Left colon (tissue), 2 donors: ENCODE measurements around the gene CHODL. TPM values are rescaled to one million over a fixed set of nuclear protein-coding genes. Genes with fewer than 3 reads are reported as not detected.

Experiments
- ATAC-seq: fragments of 200-7000 bp; cut with Tn5 transposase; one replicate; pipeline ENCODE4 v1.9.1; 2020; ENCODE audit warnings: mild to moderate bottlenecking, moderate library complexity
- DNase-seq, 2 donors: peaks; one replicate each; pipeline ENCODE4 v3.0.0-alpha.2; 2020
- intact Hi-C, 2 donors: fragments of 100-400 bp; cut with DNase I in 1 of 2; cut with micrococcal nuclease in 1 of 2; formaldehyde crosslinking; loops; one replicate each; pipeline versions ENCODE4 v1.11.2 to v1.14.0; 2022; cut with DNase I, micrococcal nuclease
- total RNA-seq, 2 donors: library from RNA; stranded (reverse); fragmentation: NEBNext Ultra II Directional; extraction: Animal tissue kit (Norgen Biotek cat#: 25700); gene quantifications; one replicate each; pipeline ENCODE4 v1.2.1, GENCODE V29; 2021
- donor health status: DM: no; HTN: no; CAD: no.
- donor health status: DM: yes; HTN: yes; CAD: no.

The CHODL gene
- total RNA-seq, 2 donors from 2014 or later, result 0.46 to 0.53 TPM

DNA sequence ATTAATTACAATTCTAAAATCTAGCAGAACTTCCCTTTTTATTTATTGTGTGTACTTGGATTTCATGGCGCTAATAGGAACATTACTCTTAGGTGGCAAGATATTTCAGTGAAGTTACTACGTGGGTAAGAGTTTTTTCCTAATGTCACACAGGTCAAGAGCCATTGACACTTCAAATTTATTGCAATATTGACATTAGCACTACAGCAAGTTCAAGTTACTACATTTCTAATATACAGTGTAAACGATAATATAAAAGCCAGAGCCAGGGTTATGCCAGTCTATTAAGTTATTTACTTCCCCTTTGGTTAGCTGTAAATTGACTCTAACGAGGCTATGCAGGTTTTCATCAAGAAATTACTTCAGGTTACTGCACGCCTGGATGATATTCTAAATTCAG, 29.7 kb downstream of the CHODL start:
- no peak for ATAC-seq
- intact Hi-C loops, result no loop called here
- DNase-seq, result no peak

DNA sequence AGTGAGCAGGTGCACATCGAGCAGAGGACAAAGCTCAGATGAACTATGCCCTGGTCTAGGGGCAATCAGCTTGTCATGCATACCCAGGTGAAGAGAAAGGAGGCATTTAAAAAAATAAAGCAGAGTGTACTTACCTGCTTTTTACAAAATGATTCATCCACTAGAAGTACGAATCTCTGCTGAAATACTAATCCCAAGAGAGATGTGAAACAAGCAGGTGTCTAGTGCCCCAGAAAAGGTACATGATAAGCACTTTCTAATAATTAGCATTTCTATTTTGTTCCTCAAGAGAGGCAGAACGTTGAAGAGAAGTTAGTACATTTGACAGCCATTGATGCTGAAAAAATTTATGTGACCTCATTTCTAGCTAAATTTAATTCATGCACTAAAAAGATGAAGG, 31.1 kb downstream of the CHODL start:
- ATAC-seq, result no peak
- DNase-seq, result no peak
- intact Hi-C loops, result no loop called here

DNA sequence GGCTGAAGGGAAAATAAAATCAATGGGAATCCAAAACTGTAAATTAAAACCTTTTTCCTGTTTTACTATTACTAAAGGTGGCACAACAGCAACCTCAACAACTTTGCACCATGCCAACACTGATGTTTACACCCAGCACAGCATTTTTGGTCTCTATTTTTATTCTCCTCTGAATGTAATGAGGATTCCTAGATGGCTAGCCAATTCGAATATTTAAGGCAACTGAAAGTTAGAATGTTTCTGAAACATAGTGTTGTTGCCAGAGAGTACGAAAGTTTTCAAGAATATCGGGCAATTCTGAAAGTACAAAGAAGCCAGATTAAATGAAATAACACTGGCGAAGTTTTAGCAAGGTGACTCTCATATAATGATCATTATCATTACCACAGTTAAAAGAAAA, 40.7 kb downstream of the CHODL start:
- no peak for ATAC-seq
- no peak for DNase-seq

DNA sequence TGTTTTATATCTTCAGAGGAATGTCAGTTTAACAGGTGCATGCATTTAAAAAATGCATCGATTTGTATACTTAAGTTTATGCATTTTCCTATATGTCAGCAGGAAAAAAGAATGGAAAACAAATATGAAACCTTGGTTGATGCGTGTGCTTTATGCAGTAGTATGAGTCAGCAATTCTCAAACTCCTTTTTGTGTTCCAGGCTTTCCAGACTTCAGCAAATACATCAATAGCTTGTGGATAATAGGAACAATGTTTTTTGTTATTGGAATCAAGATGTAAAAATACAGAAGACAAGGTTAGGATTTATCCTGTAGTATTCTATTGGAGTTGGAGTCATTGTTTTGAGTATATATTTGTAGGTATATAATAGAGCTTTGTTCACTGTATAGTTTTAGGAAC, 45.2 kb downstream of the CHODL start:
- intact Hi-C loops, result no loop called here
- ATAC-seq (no peak), DNase-seq (no peak)

More for the DNA sequence above, 40.7 kb downstream of the CHODL start:
- intact Hi-C loops, result no loop called here

DNA sequence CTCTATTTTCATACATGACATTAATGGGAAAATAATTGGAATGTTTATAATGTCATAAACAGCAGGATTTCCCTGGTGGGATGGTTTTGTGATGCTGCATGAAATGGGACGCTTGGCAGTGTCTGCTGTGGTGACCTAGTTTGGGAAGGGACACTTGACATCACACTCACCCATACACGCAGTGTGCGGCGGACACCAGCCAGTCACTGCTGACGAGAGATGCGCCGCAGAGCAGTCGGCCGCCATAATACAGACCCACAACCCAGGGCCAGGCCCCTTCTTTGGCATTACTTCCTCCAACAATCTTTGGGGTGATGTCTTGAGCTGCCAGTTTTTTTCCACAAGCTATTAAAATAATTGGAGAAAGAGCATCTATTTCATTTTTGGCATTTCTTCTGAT, 49.5 kb downstream of the CHODL start:
- ATAC-seq (no peak), DNase-seq (no peak)
- intact Hi-C loops, result no loop called here

DNA sequence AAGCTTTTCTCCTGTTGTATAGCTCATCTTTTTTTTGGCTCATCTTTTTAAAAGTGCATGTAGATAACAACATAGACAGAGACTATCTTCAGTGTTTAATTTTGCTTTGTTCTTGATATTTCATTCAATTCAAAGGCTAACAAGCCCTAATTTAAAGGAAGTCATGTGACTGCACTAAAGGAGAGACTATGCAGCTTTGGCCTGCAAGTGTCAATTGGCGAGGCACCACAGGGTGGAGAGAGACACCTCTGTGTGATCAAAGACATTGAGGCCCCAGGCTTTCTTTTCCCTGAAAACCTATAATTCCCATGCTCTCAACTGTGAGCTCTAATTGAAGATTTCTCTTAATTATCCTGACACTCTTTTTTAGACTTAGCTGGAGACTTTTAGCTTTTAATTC, 53.6 kb downstream of the CHODL start:
- DNase-seq, result no peak
- intact Hi-C loops, result no loop called here
- ATAC-seq, result no peak

Other genes with a start within 250 kb of the CHODL start
- not detected for gene TMPRSS15, start 159.0 kb downstream of the CHODL start, total RNA-seq